T-helper 2 cell treated with Interferon-gamma antibody and Interleukin-4, amounts not matched to agents 100 ng/mL and 5 ng/mL, for 36 hours (primary cell): Measurements from ENCODE around the gene SLC13A3. TPM values are rescaled to one million over a fixed set of nuclear protein-coding genes. Genes with fewer than 3 reads are reported as not detected.

Source experiments
- intact Hi-C: fragments of 100-400 bp; cut with micrococcal nuclease; formaldehyde crosslinking; loops from one replicate; pipeline ENCODE4 v1.15.1; 2023
- total RNA-seq: library from RNA; stranded (reverse); gene quantifications from 2 replicates; pipeline ENCODE4 v1.2.3, GENCODE V29; 2022

SLC13A3 gene
- total RNA-seq, 1 donor from 2014 or later, result not detected

- intact Hi-C loops, result no loop called here
These were observed 43.9 kb downstream of the SLC13A3 start for GRCh38 chr20:46607191-46607848.

- intact Hi-C loops, result no loop called here
These were observed 44.5 kb downstream of the SLC13A3 start for GRCh38 chr20:46606817-46607190.

GRCh38 chr20:46605978-46606816 lies 45.1 kb downstream of the SLC13A3 start:
- intact Hi-C loops, result no loop called here

- intact Hi-C loops, result no loop called here
These were observed 46.1 kb downstream of the SLC13A3 start for GRCh38 chr20:46605181-46605580.

GRCh38 chr20:46604551-46605133 lies 46.6 kb downstream of the SLC13A3 start:
- intact Hi-C loops, result no loop called here

- intact Hi-C loops, result no loop called here
These were observed 48.8 kb downstream of the SLC13A3 start for GRCh38 chr20:46602429-46602828.

GRCh38 chr20:46601603-46602122 lies 49.6 kb downstream of the SLC13A3 start:
- intact Hi-C loops, result no loop called here

GRCh38 chr20:46600286-46600752 lies 50.9 kb downstream of the SLC13A3 start:
- intact Hi-C loops, result no loop called here

- intact Hi-C loops, result no loop called here
These were observed 51.9 kb downstream of the SLC13A3 start for GRCh38 chr20:46599227-46599987.

- intact Hi-C loops, result no loop called here
These were observed 55.3 kb downstream of the SLC13A3 start for GRCh38 chr20:46595933-46596332.

- intact Hi-C loops, result no loop called here
These were observed 56.5 kb downstream of the SLC13A3 start for GRCh38 chr20:46594725-46595124.

- intact Hi-C loops, result loop anchor here (1.0 kb wide), 1 partner anchor 71 kb away; no protein-coding TSS in a partner anchor
These were observed 58.5 kb downstream of the SLC13A3 start for GRCh38 chr20:46592580-46593362.

GRCh38 chr20:46590443-46590842 lies 60.8 kb downstream of the SLC13A3 start:
- intact Hi-C loops, result no loop called here

GRCh38 chr20:46588532-46589511 lies 62.4 kb downstream of the SLC13A3 start:
- intact Hi-C loops, result no loop called here

GRCh38 chr20:46587986-46588385 lies 63.3 kb downstream of the SLC13A3 start:
- intact Hi-C loops, result no loop called here

GRCh38 chr20:46586724-46587123 lies 64.5 kb downstream of the SLC13A3 start:
- intact Hi-C loops, result no loop called here

- intact Hi-C loops, result no loop called here
These were observed 66.8 kb downstream of the SLC13A3 start for GRCh38 chr20:46584508-46584907.

- intact Hi-C loops, result no loop called here
These were observed 67.6 kb downstream of the SLC13A3 start for GRCh38 chr20:46583411-46584214.
